ENCODE measurements around the gene MAD1L1.

MAD1L1 gene

DNA sequence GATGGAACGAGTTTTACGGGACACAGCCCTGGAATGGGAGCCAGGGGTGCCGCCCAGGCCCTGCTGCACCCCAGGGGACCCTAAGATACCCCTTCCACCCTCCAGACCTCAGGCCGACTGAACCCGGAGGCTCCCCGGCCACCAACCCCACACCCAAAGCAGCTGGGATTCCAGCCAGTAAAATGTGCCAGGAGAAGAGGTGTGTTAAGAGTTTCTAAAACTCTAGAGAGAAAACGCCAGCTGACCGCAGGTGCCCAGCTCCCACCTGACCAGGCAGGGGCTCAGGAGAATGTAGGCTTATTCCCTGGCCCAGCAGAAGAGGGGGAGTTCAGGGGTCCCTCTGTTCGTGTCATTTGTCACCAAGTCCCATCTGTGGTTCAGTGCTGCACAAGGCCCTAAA lies 26.7 kb upstream of the MAD1L1 start:
- H3K4me3 ChIP-seq (ENCODE audit: insufficient read depth, low read depth, low read length, poor library complexity, severe bottlenecking), result no peak overlapping the region
- H3K4me1 ChIP-seq (ENCODE audit: control insufficient read depth, insufficient read depth, low read length, poor library complexity, severe bottlenecking), result no peaks in the 10 kb centered on the region
- H3K36me3 ChIP-seq (ENCODE audit: control insufficient read depth, insufficient read depth, low read length), result peaks cover 3% of the 10 kb centered on the region
- DNase-seq, result no peak
- no peaks in the 10 kb centered on the region for H3K9me3 ChIP-seq (ENCODE audit: control insufficient read depth, low read length)
- H3K27me3 ChIP-seq (replicated peaks; ENCODE audit: control insufficient read depth, insufficient read depth, low read length, poor library complexity, severe bottlenecking), result no peaks in the 10 kb centered on the region
- no peak overlapping the region for H3K27ac ChIP-seq (ENCODE audit: insufficient read depth, low read length, poor library complexity, severe bottlenecking)

DNA sequence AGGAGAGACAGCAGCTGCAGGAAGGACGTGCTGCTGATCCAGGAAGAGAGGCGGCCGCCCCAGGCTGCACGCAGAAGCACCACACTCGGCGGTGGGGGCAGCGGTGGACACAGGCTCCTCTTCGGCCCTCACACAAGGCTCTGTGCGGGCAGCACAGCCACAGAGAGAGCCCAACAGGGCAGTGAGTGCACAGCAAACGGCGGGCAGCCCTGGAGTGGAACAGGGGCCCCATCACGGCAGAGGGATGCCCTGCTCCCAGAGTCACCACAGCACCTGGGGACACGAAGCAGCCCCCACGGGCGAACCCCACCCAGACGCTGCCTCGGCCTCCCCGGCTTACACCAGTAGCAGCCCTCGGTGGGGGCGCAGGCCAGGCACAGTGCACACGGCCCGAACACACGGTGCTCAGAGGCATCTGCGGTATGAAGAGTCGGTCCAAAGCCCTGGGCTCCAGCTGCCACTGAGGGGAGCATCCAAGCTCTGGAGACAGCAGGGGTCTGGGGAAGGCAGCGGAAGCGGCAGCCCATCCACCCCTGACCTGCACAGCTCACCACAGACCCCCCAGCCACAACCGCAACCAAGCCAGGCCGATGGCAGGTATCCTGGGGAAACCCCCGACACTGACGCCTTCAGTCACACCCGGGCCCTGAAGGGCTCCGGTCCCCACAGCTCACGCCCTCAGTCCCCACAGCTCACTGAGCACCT lies 26.1 kb upstream of the MAD1L1 start:
- Histone ChIP-seq H3K4me1 (ENCODE audit: control insufficient read depth, insufficient read depth, low read length, poor library complexity, severe bottlenecking) (no peaks in the 10 kb centered on the region), H3K27ac (ENCODE audit: insufficient read depth, low read length, poor library complexity, severe bottlenecking) (no peak overlapping the region), H3K36me3 (ENCODE audit: control insufficient read depth, insufficient read depth, low read length) (peaks cover 3% of the 10 kb centered on the region), H3K27me3 (replicated peaks; ENCODE audit: control insufficient read depth, insufficient read depth, low read length, poor library complexity, severe bottlenecking) (no peaks in the 10 kb centered on the region), H3K9me3 (ENCODE audit: control insufficient read depth, low read length) (no peaks in the 10 kb centered on the region), H3K4me3 (ENCODE audit: insufficient read depth, low read depth, low read length, poor library complexity, severe bottlenecking) (no peak overlapping the region)
- DNase-seq, result no peak

DNA sequence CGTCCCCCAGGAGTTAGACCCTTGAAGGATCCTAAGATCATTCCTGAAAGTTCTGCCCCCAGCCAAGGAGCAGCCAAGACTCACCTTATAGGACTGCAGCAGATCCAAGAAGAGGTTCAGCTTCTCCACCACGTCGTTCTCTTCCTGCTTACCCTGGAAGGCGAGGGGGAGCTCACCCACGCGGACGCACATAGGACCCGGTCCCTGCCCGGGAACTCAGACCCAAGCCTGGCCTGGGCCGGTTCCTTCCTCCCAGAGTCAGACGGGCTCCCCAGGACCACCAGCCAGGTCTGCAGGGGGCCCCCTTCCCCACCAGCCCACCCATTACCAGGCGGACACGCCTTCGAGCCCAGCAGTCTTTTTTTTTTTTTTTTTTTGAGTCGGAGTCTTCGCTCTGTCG lies 24.9 kb upstream of the MAD1L1 start:
- Histone ChIP-seq H3K27ac (ENCODE audit: insufficient read depth, low read length, poor library complexity, severe bottlenecking) (no peak overlapping the region), H3K4me1 (ENCODE audit: control insufficient read depth, insufficient read depth, low read length, poor library complexity, severe bottlenecking) (no peaks in the 10 kb centered on the region), H3K9me3 (ENCODE audit: control insufficient read depth, low read length) (no peaks in the 10 kb centered on the region), H3K36me3 (ENCODE audit: control insufficient read depth, insufficient read depth, low read length) (peaks cover 3% of the 10 kb centered on the region), H3K4me3 (ENCODE audit: insufficient read depth, low read depth, low read length, poor library complexity, severe bottlenecking) (no peak overlapping the region), H3K27me3 (replicated peaks; ENCODE audit: control insufficient read depth, insufficient read depth, low read length, poor library complexity, severe bottlenecking) (no peaks in the 10 kb centered on the region)
- DNase-seq, result no peak

DNA sequence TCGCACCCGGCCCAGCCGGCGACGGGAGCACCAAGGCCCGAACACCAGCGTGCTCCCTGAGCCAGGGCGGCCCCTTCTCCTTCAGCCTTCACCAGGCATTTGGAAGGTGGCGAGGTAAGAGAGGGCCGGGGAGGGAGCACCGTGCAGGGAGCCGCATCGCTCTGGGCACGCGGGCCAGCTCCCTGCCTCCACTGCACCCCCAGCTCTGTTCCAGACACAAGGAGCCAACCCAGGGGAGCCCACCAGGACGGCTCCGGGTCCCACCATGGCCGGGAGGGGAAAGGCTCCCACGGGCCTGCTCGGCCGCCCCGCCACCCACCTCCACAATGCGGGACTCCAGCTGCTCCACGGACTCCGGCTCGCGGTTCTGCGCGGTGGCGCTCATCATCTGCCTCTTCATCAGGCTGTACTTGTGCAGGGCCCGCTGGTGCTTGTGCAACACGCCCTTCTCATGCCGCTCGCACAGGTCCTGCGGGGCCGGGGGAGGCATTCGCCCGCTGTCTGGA lies 24.4 kb upstream of the MAD1L1 start:
- DNase-seq, result no peak
- H3K27ac ChIP-seq (ENCODE audit: insufficient read depth, low read length, poor library complexity, severe bottlenecking), result no peak overlapping the region
- H3K27me3 ChIP-seq (replicated peaks; ENCODE audit: control insufficient read depth, insufficient read depth, low read length, poor library complexity, severe bottlenecking), result no peaks in the 10 kb centered on the region
- H3K9me3 ChIP-seq (ENCODE audit: control insufficient read depth, low read length), result no peaks in the 10 kb centered on the region
- H3K4me1 ChIP-seq (ENCODE audit: control insufficient read depth, insufficient read depth, low read length, poor library complexity, severe bottlenecking), result peaks cover 3% of the 10 kb centered on the region
- peaks cover 3% of the 10 kb centered on the region for H3K36me3 ChIP-seq (ENCODE audit: control insufficient read depth, insufficient read depth, low read length)
- no peak overlapping the region for H3K4me3 ChIP-seq (ENCODE audit: insufficient read depth, low read depth, low read length, poor library complexity, severe bottlenecking)

DNA sequence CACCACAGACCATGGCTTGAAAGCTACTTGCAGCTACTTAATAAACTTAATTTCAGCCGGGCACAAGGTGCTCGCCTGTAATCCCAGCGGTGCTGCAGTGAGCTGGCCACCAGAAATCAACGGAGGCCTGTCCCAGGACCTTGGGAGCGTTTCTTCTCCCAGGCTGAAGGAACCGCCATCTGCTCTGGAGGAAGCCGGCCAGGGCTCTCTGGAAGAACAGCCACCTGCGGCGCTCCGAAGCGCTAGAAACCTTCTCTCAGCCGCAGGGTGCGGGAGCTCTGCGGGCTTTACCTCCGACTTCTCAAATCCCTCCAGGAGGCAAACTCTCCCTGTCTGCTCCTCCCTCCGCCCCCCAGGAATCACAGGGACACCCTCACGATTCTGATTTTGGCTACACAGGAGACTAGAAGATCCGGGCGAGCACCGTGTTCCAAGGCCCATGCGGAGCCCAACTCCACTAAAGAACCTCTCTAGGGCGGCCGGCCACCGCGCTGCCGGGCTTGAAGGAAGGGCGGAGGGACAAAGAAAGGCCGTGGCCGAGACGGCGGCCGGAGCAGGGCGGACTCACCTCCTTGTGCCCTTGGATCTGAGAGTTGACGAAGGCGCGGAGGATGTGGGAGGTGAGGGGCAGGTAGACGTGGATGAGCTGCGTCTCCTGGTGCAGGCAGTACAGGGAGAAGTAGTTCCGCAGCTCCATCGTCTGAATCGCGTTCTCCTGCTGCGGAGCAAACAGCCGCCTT lies 23.7 kb upstream of the MAD1L1 start:
- Histone ChIP-seq H3K9me3 (ENCODE audit: control insufficient read depth, low read length) (no peaks in the 10 kb centered on the region), H3K27me3 (replicated peaks; ENCODE audit: control insufficient read depth, insufficient read depth, low read length, poor library complexity, severe bottlenecking) (no peaks in the 10 kb centered on the region), H3K36me3 (ENCODE audit: control insufficient read depth, insufficient read depth, low read length) (peaks cover 3% of the 10 kb centered on the region), H3K4me1 (ENCODE audit: control insufficient read depth, insufficient read depth, low read length, poor library complexity, severe bottlenecking) (peaks cover 3% of the 10 kb centered on the region), H3K4me3 (ENCODE audit: insufficient read depth, low read depth, low read length, poor library complexity, severe bottlenecking) (no peak overlapping the region), H3K27ac (ENCODE audit: insufficient read depth, low read length, poor library complexity, severe bottlenecking) (no peak overlapping the region)
- no peak for DNase-seq

DNA sequence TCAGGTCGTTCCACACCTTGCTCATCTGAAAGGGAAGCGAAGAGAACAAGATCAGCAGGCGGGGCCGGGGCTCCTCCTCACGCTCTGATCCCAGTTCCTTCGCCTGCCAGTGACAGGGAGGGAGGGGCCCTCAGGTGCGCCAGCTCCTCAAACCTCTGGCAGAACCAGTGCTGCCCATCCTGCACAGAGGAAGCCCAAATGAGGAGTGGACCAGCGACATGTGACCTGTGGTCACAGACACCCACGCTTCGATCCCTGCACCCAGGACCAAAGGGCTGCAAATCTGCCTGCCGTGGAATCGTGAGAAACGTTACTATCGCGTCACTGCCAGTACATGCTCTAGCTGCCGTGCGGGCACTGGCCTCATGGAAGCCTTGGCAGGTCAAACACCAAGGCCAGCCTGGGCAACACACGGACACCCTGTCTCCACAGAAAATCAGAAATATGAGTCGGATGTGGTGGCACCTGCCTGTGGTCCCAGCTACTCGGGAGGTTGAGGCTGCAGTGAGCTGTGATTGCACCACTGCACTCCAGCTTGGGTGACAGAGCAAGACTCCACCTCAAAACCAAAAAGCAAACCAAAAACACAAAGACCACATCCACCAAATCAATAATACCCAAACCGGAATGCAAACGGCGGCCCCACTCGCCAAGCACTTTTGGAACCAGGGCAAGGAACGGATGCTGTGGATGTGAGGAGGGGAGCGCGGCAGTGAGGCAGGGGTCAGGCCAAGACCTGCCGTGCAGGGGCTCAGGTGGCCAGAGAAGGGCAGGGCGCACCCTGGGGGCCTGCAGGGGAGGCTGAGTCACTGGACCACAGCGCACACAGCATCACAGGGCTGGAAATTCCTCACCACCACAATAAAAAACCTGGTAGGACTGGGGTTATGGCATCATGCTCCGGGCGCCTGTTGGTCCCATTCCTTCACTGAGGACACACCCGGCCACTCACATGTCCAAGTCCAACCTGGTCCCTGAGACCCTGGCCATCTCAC lies 22.7 kb upstream of the MAD1L1 start:
- peaks cover 3% of the 10 kb centered on the region for H3K4me1 ChIP-seq (ENCODE audit: control insufficient read depth, insufficient read depth, low read length, poor library complexity, severe bottlenecking)
- DNase-seq, result no peak
- H3K4me3 ChIP-seq (ENCODE audit: insufficient read depth, low read depth, low read length, poor library complexity, severe bottlenecking), result no peak overlapping the region
- H3K27me3 ChIP-seq (replicated peaks; ENCODE audit: control insufficient read depth, insufficient read depth, low read length, poor library complexity, severe bottlenecking), result no peaks in the 10 kb centered on the region
- peaks cover 3% of the 10 kb centered on the region for H3K36me3 ChIP-seq (ENCODE audit: control insufficient read depth, insufficient read depth, low read length)
- H3K27ac ChIP-seq (ENCODE audit: insufficient read depth, low read length, poor library complexity, severe bottlenecking), result no peak overlapping the region
- no peaks in the 10 kb centered on the region for H3K9me3 ChIP-seq (ENCODE audit: control insufficient read depth, low read length)

DNA sequence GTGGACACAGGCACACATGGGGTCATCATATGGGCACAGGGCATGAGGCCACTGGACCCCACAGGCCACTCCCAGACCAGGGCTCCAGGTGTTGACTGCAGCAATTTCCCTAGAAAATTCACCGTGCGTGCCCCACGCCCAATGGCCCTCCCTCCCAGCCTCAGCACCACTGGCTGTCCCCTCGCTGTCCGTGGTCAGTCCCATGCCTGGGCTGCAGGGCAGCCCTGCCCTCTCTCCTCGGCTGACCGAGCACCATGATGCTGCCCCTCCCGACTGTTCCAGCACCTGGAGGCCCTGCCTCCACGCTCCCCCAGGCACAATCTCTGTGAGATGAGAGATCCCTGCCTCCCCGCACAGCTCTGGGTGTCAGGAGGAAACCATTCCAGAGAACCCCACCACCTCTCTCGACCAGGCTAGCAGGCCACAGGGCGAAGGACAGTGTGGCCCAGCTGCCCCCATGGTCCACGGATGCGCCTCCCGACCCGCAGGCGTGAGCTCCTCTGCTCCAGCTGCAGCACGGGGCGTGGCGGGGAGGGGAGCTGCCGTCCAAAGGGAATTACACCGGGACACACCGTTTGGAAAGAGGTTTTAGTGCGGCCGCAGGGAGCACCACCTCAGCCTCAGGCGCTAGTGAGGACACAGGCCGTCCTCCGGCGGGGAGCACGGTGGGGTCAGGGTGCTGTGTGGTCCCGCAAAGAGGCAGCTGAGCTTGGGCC lies 21.8 kb upstream of the MAD1L1 start:
- Histone ChIP-seq H3K4me3 (ENCODE audit: insufficient read depth, low read depth, low read length, poor library complexity, severe bottlenecking) (no peak overlapping the region), H3K36me3 (ENCODE audit: control insufficient read depth, insufficient read depth, low read length) (peaks cover 3% of the 10 kb centered on the region), H3K4me1 (ENCODE audit: control insufficient read depth, insufficient read depth, low read length, poor library complexity, severe bottlenecking) (peaks cover 3% of the 10 kb centered on the region), H3K9me3 (ENCODE audit: control insufficient read depth, low read length) (no peaks in the 10 kb centered on the region), H3K27ac (ENCODE audit: insufficient read depth, low read length, poor library complexity, severe bottlenecking) (no peak overlapping the region), H3K27me3 (replicated peaks; ENCODE audit: control insufficient read depth, insufficient read depth, low read length, poor library complexity, severe bottlenecking) (no peaks in the 10 kb centered on the region)
- no peak for DNase-seq

DNA sequence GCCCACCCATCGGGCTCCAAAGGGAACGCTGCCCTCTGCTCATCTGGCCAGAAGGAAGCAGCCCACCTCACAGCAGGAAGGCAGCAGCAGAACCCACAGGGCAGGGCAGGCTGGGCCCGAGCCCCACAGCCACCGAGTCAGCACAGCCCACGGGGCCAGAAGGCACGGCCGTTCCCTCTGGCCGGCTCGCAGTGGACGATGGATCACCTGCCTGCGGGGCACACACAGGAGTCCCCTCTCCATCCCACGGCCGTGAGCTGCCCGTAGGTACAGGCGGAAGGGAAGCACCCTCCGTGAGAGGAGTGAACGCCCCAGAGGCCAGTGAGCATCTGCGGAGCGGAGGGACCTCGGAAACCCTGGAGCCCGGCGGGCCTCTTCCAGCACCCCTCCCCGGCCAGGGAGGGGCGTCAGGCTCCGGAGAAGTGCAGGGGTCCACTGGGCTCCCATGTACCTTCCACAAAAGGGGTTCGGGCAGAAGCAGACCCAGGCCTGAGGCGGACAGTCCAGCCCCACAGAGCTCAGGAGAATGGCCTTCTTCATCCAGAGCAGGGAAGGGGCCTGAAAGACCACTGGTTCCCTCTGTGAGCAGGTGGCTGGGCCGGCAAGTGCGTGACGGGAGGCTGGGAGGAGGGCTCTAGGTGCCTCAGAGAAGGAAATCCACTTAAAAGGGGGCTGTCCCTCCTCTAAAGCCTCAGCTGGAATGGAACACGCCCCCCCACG lies 20.9 kb upstream of the MAD1L1 start:
- Histone ChIP-seq H3K4me3 (ENCODE audit: insufficient read depth, low read depth, low read length, poor library complexity, severe bottlenecking) (no peak overlapping the region), H3K27me3 (replicated peaks; ENCODE audit: control insufficient read depth, insufficient read depth, low read length, poor library complexity, severe bottlenecking) (no peaks in the 10 kb centered on the region), H3K4me1 (ENCODE audit: control insufficient read depth, insufficient read depth, low read length, poor library complexity, severe bottlenecking) (peaks cover 10% of the 10 kb centered on the region), H3K9me3 (ENCODE audit: control insufficient read depth, low read length) (no peaks in the 10 kb centered on the region), H3K27ac (ENCODE audit: insufficient read depth, low read length, poor library complexity, severe bottlenecking) (no peak overlapping the region), H3K36me3 (ENCODE audit: control insufficient read depth, insufficient read depth, low read length) (peaks cover 3% of the 10 kb centered on the region)
- no peak for DNase-seq

DNA sequence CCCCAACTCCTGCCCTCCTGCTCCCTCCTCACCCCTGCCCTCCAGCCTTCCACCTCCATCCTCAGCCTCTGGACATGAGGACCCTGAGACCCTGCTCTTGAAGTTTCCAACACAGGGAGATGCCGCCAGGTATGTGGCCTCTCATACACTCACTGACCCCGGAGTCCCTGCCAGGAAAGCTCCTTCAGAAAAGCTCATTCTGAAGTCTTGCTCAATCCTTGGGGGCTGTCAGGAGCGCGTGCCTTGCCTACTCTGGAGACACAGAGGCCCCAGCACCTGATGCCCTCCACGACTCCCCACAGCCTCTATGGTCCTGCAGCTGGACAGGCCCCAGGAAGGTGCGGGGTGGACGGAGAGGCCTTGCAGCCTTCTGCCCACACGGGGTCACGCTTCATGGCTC lies 20.3 kb upstream of the MAD1L1 start:
- H3K27me3 ChIP-seq (replicated peaks; ENCODE audit: control insufficient read depth, insufficient read depth, low read length, poor library complexity, severe bottlenecking), result no peaks in the 10 kb centered on the region
- no peak for DNase-seq
- peaks cover 12% of the 10 kb centered on the region for H3K4me1 ChIP-seq (ENCODE audit: control insufficient read depth, insufficient read depth, low read length, poor library complexity, severe bottlenecking)
- H3K9me3 ChIP-seq (ENCODE audit: control insufficient read depth, low read length), result no peaks in the 10 kb centered on the region
- no peak overlapping the region for H3K4me3 ChIP-seq (ENCODE audit: insufficient read depth, low read depth, low read length, poor library complexity, severe bottlenecking)
- no peak overlapping the region for H3K27ac ChIP-seq (ENCODE audit: insufficient read depth, low read length, poor library complexity, severe bottlenecking)
- H3K36me3 ChIP-seq (ENCODE audit: control insufficient read depth, insufficient read depth, low read length), result peaks cover 3% of the 10 kb centered on the region

Measured in effector memory CD4-positive, alpha-beta T cell (primary cell).